Measurements from ENCODE around the gene ZNF180.

DNA sequence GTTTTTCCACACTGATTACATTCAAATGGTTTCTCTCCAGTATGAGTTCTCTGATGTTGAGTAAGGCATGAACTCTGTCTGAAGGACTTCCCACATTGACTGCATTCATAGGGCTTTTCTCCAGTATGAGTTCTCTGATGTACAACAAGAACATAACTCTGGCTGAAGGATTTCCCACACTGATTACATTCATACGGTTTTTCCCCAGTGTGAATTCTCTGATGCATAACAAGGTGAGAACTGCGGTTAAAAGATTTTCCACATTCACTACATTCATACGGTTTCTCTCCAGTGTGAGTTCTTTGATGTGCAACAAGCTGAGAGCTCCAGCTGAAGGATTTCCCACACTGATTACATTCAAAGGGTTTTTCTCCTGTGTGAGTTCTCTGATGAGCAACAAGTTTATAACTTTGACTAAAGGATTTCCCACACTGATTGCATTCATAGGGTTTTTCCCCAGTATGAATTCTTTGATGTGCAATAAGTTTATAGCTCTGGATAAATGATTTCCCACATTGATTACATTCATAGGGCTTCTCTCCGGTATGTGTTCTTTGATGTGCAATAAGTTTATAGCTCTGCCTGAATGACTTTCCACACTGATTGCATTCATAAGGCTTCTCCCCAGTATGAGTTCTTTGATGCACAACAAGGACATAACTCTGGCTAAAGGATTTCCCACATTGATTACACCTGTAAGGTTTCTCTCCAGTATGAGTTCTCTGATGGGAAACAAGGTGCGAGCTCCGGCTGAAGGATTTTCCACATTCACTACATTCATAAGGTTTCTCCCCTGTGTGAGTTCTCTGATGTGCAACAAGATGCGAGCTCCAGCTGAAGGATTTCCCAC, 23.5 kb downstream of the ZNF180 start:
- peak; percentile 99 for TF ChIP-seq ZNF274 (IDR thresholded peaks at IDR 0.05; ENCODE audit: low read depth, low read length)
- TF ChIP-seq YY1 (IDR thresholded peaks at IDR 0.05; ENCODE audit: insufficient read depth, insufficient read length) = no peak

Measured in NT2/D1 (cell line).